ENCODE data around the gene BCL2.

Gene BCL2

DNA sequence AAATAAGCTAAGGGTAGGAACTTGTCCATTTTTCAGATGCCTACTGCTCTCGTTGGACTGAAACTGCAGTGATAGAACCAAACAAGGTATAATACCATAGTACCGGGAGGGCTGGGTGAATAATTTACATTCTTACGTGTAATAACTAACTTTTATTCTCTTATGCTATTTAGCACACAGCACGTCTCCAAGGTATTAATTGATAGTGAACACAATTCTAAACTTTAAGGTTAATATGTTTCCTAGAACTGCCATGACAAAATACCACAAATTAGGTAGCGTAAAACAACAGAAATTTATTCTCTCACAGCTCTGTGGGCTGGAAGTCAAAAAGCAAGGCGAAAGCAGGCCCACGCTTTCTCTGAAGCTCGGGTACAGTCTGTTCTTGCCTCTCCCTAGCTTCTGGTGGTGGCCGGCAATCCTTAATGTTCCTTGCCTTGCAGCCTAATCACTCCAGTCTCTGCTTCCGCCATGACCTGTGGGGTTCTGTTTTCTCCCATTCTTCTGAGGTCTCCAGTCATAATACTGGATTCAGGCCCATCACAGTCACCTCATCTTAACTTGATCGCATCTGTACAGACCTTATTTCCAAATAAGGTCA, 5.6 kb upstream of the BCL2 start:
- no peak for DNase-seq

DNA sequence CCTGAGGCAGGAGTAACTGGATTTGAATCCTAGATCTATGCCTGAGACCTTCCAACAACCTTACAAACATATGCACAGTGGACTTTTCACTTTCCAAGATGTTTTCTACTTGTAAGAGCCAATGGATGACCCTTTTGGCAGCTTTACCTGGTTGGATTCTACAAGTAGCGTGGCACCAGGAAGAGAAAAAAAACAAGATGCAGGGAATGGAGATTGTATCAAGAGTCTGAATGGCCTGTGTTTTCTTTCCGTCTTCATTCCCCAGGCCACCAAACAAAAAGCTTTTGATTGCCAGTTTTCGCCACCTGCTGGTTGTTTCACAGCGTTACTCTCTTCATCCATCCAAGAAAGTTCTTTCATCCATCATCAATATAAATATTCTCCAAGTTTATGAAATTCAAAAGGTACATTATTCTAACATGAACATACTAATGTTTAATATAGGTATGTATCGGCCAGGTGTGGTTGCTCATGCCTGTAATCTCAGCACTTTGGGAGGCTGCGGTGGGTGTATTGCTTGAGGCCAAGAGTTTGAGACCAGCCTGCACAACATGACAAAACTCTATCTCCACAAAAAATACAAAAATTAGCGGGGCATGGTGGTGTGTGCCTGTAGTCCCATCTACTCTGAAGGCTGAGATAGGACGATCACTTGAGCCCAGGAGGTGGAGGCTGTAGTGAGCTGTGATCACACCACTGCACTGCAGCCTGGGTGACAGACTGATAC, 3.5 kb upstream of the BCL2 start:
- peak; percentile 35 for DNase-seq

DNA sequence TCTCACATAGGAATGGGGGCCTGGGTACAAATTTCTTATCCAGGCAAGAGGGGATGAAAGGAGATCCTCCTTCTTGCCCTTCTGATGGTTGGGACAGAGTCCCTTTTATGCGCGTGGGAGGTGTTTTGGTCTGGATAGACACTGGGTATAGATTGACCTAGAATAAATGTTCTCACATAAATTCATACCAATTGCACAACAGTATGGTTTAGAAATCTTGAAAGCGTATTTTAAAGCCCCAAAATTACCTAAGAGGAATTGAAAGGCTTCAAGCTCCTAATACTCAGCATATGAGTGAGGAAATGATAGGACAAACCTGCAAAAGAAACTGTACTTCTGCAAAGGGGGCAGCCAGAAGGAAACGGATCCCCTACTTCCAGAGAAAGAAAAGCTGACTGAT, 2.6 kb upstream of the BCL2 start:
- no peak for DNase-seq

DNA sequence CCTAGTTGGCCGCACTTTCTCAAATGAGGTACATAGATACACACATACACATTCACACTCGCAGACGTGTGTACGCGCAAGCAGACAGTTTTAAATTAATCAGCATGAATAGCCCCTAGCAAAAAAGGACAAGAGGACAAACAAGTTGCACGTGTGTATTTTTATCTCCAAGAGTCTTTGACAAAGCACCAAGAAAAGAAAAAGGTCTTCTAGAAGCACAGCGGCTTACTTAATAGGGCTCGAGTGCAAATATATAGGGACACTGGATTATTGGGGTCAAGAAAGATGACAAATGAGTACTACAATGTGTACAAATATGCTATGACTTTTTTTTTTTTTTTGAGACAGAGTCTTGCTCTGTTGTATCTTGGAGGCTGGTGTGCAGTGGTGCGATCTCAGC, 1.7 kb upstream of the BCL2 start:
- no peak for DNase-seq

DNA sequence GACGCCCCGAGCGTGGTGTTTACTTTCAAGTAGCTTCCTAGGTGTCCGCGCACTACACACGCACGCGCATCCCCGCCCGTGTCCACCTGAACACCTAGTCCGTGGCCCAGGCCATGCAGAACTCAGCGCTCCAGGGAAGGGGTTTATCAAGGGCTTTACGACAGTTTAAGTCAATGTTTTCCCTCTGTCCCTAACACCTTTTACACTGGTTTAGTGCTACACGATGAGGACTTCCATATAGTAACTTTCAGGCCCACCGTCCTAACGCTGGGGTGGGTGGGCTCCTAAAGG, 1.4 kb upstream of the BCL2 start:
- DNase-seq: no peak

DNA sequence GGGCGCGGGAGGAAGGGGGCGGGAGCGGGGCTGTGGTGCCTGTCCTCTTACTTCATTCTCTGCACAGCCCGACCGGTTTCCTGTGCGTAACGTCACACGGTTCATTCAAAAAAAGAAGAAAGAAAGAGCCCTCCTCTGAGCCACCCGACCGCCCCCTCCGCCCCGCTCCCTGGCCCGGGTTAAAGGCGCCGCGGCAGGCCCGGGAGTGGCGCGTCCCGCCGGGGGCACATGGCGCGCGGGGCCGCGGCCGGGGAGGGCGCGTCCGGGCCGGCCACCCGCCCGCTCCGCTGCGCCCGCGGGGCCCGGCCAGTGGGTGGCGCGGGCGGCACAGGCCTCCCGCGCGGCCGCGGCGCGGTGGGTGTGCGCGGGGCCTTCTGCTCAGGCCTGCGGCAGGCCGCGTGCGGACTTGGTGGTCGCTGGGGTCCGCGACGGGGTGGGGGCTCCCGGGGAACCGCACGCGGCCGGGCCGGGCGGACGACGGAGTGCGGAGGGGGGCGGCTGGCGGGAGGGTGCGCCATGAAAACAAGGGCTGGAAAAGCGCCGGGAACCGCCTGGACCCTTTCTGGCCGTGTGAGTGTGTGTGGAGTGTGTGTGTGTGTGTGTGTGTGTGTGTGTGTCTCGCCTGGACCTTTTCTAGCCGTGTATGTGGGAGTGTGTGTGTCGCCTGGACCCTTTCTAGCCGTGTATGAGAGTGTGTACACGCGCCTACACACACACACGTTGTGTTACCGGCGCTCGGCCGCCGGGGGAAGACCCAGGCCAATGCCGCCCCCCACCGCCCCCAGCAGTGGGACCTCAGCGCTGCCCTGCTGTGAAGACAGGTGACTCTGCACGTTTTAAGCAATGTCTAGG, 780 bp upstream of the BCL2 start:
- no peak for DNase-seq

DNA sequence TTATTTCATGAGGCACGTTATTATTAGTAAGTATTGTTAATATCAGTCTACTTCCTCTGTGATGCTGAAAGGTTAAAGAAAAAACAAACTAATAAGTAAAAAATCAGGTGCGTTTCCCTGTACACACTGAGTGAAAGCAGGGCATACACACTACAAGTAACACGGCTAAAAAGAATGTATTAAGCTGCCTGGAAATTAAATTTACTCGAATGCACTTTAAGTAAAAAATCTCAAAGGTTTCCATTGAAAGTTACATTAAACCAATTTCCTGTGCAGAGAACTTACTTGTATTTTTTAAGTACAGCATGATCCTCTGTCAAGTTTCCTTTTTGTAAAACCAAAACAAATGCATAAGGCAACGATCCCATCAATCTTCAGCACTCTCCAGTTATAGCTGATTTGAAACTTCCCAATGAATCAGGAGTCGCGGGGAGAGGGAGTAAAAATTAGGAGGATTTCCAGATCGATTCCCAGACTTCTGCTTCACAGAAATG, 633 bp downstream of the BCL2 start:
- DNase-seq: no peak

DNA sequence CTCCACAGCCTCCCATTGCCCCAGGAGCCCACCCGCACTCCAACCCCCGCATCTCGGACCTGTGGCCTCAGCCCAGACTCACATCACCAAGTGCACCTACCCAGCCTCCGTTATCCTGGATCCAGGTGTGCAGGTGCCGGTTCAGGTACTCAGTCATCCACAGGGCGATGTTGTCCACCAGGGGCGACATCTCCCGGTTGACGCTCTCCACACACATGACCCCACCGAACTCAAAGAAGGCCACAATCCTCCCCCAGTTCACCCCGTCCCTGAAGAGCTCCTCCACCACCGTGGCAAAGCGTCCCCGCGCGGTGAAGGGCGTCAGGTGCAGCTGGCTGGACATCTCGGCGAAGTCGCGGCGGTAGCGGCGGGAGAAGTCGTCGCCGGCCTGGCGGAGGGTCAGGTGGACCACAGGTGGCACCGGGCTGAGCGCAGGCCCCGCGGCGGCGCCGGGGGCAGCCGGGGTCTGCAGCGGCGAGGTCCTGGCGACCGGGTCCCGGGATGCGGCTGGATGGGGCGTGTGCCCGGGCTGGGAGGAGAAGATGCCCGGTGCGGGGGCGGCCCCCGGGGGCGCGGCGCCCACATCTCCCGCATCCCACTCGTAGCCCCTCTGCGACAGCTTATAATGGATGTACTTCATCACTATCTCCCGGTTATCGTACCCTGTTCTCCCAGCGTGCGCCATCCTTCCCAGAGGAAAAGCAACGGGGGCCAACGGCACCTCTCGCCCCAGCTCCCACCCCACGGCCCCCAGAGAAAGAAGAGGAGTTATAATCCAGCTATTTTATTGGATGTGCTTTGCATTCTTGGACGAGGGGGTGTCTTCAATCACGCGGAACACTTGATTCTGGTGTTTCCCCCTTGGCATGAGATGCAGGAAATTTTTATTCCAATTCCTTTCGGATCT, 1.3 kb downstream of the BCL2 start:
- no peak for DNase-seq

DNA sequence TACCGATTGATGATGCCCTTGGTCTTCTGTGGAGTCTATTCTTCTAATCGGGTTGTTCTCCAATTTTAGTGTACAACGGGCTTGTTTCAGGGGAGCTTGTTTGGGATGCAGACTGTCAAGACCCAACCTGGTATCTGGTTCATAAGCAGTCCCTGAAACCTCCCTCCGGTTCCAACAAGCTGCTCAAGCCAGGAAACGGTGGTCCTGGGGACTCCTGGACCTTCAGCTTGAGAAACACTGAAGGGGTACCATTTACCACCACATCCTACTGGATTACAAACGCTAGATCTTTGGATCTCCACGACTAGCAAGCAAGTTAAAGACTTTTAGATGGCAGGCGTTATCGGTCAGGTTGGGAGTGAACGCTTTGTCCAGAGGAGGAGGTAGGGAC, 2.0 kb downstream of the BCL2 start:
- DNase-seq: no peak

DNA sequence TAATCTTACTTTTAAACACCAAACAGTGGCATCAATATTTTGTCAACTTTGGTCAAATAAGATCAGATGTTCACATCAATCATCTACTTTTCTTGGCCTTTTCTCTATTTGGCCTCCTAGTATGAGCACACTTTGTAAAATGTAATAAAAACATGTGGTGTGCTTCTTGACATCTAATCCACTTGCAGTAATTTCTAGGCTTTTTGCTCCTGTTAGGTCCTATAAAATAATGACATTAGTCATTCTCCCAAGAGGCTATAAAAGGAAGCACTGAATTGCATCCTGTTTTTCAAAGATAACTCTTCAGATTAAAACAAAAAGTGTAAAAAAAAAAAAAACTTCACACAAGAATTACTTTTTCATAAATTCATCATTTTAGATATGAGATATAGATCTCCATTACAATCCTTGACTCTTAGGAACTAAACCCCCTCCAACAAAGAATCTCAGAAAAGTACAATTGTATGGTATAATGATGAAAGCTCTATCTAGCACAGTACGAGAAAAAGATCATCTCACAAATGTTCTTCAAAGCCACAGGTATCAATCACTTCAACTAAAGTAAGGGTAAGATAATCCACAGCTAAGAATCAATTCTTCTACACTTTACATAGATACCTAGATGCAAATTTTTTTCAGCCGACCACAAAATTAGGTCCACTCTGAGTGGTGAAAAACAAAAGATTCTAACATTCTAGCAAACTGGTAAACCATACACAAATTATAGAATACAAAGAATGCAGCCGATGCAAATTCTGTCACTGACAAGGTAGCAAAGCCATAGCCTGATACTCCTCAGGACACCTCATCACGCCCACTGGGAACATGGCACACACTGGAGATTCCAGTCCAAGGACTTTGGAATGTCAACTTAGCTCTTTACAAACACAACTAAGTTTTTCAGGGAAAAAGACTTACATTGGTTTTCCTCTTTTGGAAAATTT, 2.7 kb downstream of the BCL2 start:
- no peak for DNase-seq

DNA sequence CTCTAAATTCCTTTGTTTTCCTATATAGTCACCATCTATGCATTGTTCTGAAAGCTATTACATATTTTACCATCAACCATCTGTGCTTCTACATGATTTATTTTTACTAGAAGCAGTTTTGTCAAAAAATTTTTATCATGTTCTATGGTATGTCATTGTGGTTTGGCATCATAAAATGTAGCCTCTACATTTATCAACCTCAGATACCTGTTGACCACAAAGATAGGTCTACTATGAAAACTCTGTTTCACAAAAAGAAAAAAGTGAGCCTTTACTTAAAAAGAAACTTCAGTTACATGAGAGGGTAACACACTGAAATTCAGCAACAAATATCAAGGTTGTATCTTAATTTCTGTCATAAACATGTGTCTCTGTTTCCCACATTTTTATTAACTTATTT, 3.7 kb downstream of the BCL2 start:
- DNase-seq: no peak

DNA sequence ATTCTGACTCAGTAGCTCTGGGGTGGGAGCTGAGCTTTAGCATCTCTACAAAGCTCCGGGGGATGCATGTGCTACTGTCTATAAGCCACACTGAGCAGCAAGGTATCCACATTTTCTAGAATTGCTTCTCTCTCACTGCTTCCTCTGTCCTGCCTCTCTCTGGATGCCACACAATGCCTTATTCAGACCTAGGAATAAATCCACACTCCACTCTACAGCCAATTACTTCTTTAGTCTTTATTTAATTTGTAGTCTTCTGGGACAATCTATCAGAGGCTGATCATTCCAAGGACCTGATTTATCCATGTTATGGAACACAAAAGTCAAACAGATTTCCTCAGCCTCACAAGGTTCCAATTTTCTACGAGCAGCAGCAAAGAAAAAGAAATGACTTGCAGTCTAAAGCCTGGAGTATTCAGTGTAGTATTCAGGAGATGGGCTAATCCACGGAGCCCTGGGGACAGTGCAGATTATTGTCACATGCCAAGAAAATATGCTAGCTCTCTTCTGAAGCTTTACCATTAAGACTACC, 4.4 kb downstream of the BCL2 start:
- DNase-seq: no peak

DNA sequence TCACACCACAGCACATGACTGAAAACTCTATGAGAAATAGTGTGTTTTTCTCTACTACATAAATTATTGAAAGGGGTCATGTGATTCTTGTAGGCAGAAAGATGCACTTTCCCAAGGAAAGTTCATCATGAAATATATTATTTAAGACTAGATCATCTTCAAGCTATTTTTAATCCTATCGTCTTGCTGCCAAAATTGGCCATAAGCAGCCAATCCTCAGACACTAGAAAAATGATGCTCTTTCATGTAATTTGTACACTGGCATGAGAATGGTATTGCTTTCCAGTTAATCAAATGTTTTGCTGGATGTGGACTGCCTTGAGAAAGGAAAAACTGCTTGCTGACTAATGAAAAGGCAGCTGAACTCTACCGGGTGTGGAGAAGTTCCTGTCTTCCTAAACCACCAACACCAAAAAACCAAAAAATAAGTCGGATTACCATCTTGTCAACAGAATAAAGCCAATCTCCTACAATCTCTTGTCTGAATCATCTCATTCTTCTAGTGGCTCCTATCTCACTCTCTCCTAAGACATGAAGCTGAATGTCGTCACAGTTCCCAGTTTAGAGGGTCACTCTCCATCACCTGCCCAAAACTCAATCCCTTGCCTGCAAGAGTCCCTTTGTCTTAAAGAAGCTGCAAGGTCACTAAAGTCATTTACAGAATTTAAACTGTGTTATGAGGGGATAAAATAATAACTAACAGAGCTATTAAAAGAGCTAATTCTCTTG, 5.3 kb downstream of the BCL2 start:
- no peak for DNase-seq

DNA sequence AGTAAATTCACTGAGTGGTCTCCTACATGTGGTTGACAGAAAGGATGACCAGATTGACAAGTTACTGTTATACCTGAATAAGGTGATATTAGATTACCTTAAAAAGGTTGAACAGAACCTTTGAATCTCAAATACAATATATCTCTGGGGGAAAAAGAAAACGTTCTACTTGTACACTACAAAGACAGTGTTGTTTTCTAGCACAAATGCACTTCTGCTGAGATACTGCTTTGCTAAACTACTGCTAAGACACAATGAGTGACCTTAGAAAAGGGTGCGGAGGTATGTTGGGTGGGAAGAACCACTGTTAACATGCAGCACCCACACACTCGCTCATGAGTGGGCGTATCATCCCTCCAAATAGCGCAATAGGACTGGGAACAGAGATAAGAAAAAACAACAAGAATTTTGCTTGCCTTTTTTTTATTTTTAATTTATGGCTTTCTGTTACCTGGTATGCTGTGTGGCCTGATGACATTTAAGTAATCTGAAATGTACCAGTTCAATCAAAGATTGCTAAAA, 6.1 kb downstream of the BCL2 start:
- DNase-seq: no peak

DNA sequence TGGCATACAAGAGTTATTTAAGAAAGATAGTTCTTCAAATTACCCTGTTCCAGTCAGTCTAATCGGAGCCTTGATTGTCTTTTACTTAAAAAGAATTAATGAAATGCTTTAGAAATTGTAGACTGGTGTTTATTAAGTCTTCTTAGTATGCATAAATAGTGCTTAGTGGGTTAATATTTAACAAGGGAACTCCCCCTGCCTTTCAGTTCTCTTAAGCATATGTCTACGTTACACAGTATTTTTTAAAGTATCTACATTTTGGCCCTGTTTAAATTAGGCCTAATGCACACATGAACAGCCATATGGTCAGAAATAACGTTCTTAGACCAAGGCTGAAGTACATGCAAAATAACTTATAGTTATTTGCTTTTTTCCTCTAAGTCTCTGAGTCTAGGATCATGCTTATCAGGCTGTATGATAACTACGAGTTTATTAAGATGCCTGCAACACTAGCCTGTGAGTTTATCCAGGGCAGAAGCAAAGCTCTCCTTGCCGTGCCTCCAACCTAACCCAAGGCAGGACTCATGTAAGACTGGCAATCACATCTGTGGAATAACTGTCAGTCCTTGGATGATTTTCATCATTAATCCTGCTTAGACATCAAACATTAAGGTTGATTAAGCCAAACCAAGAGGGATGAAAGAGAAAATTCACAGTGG, 6.7 kb downstream of the BCL2 start:
- DNase-seq: no peak

DNA sequence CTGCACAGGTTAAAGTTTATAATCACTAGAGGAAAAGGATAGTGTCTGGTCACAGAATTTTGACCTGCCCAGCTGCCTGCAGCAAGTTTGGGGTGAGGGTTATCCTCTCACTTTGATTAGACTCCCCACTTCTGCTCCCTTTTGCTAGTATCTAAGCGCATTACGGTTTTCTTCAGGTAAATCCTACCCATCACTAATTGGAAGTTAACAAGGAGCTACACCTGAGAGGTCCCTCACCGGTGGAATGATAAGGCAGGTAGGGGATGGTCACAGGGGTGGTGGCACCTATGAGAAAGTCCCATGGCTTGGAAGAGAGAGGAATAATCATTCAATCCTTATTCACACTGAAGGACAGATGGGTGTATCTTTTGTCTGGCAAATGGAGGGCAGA, 7.6 kb downstream of the BCL2 start:
- DNase-seq: no peak

DNA sequence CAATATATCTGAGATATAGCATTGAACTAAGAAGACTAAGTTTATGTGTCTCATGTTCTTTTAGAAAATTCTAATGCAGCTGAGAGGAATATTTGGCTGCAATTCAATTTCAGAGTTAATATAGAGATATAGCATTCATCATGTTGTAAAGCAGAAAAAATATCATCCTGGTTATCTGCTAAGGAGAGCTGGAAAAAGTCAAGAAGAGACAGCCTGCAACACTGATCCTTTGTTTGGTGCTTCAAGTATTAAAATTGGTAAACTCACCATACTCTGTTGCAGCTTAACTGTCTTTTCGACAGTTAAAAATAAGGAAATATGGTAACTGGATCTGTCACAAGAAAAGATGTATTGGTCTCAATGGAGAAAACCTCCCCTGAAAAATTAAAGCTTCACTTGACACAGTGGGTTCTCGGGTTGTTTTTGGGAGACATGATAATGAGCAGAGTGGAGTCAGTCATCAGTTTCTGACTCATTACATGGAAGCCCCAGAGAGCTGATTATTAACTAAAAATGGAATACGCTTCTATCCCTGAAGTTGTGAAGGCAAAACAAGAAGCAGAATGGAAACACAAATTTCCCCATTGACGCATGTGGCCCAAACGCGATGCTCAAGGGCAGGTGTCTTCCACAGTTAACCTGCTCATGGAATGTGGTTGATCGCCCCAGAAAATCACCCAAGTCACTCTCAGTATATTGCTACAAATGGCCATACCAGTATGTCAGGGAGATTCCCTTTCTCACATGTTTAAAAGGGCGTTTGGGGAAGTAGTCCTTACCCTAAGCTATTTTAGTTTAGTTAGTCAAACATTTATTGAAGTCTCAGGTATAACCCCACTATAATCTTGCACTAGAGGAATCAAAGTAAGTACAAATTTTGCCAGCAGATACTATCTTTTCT, 8.2 kb downstream of the BCL2 start:
- no peak for DNase-seq

DNA sequence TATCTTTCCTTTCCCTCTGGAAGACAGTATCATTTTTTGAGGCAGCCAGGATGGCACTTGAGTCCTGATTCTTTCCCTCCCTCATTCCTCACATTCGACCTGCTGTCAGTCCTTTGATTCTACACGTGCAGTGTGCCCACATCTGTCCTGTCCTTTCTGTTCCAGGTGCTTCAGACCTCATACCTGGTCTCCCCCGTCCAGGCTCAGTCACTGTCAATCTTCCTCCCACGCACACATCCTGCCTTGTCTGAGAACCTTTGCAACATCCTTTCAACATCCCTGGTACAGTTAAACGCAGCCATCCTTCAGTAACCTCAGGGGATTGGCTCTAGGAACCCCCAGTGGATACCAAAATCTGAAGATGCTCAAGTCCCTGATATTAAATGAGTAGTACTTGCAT, 10.1 kb downstream of the BCL2 start:
- DNase-seq: no peak

Measured in NCI-H2081 treated with DMSO at 0.1 percent for 48 hours (cell line).